ENCODE data around the gene SLC17A8.

Gene SLC17A8

DNA sequence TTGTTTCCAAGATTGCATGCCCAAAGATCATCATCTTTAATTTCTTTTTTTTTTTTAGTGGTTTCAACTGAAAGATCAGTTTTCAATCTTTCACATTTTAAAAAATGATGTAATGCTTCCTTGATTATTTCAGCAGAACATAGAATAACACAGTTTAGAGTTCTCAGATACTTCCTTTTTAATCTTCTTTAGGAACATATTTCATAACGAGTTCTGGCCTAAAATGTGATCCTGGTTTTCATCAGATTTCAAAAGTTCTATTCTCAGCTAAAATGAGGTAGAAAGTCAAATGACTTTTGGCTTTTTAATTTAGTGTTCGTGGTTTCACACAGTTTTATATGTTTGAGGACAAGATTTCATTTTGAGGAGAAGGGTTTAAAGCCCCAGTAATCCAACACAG is 76.8 kb downstream of the SLC17A8 start:
- DNase-seq: no peak

DNA sequence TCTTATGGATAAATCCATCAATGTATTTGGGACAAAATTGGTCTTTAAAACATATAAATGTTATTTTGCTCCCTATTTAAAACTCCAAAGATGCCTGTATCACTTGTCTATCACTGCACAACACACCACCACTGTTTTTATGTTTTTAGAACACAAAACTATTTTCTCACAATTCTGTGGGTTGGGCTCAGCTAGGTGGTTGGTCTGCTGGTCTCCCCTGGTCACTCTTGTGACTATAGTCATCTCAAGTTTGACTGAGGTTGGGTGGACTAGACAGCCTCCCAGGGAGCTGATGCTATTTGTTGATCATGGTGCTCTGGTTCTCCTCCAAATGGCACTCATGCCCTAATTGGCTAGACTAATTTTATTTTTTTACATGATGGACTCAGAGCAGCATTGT is 77.3 kb downstream of the SLC17A8 start:
- DNase-seq: no peak

DNA sequence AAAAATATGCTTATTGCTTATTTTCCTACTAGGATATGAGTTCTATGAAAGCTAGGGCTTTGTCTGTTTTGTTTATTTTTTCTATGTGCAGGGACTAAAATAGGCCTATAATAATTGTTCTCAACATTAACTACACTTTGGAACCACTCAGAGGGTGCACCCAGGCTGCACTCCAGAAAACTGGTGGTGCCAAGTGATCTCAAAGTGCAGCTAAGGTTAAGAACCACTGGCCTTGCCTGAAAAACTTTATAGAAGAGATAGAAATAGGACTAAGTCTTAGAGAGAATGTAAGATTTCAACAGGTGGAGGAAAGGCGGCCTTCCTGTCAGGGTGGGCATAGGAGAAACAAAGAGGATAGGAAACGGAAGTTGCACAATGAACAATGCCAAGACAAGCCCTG is 79.1 kb downstream of the SLC17A8 start:
- no peak for DNase-seq

DNA sequence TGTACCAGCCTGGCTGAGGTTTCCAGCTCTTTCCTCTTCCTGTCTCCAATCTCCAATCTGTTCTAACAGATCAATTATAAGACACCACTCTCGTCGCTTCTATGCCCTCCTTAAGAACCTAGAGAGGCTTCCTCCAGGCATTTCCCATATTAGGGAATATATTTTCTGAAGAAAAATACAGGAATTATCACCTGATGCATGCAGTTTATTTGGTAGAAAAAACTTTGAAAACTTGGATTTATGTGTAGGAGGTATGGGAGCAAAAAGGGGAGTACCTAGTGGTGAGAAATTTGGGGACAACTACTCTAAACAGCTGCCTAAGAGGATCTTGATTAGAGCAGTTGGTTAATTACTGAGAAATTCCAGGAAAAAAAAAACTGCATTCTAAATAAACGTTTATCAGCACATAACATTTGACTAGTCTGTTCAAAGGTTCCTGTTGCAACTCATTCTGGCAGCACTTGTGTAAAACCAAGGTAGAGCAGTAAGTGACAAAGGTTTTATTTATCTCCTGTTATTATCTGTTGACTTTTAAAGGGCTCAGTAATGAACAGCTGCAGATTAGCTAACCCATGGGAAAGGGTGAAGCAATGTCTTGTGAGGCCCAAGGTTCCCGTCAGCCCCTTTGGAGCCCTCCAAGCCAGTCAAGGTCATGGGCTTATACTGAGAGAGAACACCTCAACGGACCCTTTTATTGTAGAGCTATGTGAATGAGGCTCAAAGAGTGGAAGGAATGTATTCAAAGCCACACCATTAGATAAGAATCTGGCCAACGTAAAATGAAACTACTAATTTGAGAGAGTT is 80.4 kb downstream of the SLC17A8 start:
- no peak for DNase-seq

DNA sequence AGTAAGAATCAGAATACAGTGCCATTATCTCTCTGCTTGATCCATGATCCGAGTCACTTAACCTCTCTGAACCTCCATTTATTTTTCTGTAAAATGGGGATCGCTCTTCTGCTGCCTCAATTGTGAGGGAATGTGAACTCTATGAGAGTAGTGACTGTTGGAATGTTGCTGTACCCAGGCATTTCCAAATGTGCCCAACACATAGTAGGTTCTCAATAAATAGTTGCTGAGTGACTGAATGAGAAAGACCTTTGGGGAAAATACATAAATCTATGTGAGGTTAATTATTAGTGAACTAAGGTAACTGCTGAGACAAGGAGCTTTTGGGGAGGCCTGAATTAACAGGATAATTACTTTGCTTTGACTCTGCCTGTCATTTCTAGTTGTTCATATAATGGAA is 82.9 kb downstream of the SLC17A8 start:
- no peak for DNase-seq

DNA sequence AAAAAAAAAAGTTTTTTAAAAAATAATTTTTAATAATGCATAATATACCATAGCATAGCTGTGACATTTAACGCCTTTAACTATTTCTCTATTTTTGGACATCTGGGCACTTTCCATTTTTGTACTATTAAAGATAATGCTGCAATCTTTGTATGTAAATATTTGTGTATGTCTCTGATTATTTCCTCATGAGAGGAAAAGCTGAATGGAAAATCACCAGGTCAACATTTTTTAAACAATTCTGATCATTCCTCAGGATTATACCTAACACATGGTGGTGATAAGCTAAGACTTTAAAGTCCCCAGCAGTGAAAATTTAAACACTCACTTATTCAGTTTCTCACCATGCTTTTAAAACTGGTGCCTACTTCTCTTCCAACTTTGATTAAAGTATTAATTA is 85.5 kb downstream of the SLC17A8 start:
- DNase-seq: no peak

DNA sequence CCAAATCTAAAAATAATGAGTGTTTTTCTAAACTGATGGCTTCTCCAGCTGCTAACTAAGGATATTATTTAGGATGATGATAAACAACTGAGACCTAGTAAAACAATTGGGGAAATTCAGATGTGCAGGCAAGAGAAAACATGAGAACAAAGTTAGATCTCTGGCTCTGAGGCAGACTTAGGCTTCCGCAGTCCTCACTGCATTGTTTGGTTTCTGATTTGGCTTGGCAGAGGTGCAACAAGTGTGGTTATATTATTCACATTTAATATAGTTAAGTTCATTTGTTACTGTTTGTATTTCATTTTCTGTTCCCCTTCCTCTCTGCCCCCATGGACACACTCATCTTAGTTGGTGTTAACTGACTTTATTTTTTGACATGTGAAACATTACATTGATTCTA is 86.6 kb downstream of the SLC17A8 start:
- no peak for DNase-seq

DNA sequence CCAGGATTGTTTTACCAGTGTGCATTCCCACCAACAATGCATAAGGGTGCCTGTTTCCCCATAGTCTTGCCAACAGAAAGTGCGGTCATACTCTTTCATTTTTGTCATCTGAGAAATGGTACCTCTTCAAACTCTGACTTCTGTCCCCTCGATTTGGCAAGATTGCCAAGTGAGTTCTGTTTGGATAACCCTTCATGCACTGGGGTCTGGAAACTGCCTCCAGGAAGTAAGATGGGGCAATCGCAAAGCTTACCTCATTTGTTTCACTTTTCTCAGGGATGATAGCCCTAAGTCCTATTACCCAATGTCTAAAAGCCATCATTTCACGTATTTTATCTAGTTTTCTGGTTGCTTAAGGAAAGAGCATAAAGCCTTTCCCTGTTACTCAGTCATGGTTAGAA is 88.2 kb downstream of the SLC17A8 start:
- no peak for DNase-seq

DNA sequence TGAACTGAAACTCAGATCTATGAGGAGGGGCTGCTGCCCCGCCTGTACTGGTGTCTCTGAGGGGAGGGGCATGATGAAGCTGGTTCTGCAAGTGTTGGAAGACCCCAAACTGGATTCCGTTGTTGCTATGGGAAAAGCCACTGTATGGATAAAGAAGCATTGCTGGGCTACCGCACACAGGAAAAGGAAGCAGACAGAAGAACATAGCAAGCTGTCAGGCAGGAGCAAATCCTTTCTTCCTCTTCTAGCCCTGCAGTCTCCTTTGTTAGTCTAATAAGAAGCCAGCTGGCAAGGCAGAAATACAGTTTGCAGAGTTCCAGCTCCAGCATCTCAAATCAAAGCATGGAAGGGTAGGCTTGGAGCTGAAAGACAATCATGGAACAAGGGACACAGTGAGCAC is 90.5 kb downstream of the SLC17A8 start:
- DNase-seq: no peak

DNA sequence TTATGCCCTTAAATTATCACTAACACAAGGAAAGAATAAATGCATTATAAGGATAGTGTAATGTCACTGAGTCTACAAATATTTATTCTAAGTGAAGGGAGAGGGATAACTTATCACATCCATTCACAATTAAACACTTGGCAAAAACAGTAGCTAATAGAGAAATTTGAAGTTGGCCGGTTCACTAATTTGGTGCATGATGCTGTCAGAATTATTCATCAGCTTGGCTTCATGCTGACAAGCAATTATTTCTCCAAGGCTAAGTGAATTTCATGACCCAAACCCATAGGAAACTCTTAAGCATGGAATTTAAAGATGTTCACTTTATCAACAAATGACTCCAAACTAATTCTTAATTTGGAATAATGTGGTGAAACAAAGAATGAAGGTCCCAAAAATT is 91.8 kb downstream of the SLC17A8 start:
- DNase-seq: no peak

DNA sequence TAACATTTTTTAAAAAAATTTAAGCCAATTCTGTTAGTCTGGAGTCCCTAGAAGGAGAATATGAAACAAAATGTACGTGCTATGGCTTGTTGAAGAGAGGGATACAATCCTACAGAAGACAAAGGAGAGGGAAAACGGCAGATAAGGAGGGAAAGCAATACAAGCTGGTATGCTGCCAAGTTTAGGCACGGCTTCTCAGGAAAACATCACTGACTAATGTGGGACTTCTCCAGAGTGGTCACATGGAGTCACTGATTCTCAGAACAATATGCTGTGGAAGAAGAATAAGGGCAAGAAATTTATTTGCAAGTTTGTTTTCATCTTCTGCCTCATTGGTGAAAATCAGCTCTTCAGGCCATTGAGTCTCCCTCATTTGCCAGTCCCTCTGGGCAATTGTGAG is 93.9 kb downstream of the SLC17A8 start:
- no peak for DNase-seq

DNA sequence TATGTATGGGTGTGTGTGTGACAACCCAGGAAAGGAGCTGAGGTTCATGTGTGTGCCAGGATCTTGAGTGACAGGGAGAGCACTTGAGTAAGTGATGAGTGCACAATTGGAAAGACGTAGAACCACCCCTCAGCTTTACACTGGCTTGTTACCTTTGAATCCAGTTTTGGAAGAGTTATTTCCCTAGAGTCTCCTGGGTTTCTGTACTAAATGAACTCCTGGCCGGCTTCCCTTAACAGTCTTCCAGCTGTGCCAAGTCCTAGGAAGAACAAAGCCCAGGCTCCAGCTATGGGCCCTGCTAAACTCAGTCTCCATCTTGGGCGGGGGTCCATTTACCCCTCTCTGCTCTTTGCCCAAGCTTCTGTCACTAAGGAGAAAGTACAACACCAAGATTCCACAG is 97.1 kb downstream of the SLC17A8 start:
- no peak for DNase-seq

DNA sequence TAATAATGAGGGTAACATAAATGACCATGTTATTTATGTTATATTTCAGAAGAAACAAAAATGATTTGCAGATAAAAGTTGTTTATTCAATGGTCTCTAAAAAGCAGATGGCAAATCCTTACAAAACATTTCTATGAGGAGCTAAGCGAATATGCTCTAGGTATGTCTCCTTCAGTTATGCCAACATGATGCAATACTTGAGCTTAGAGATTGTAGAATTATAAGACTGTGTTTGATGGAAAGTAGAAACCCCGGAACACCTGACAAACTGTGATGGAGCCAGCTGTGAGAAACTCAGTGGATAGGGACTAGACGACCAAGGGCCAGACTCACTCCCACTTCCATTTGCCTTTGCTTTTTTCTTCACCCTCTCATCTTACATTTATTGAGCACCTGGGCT is 99.0 kb downstream of the SLC17A8 start:
- no peak for DNase-seq

DNA sequence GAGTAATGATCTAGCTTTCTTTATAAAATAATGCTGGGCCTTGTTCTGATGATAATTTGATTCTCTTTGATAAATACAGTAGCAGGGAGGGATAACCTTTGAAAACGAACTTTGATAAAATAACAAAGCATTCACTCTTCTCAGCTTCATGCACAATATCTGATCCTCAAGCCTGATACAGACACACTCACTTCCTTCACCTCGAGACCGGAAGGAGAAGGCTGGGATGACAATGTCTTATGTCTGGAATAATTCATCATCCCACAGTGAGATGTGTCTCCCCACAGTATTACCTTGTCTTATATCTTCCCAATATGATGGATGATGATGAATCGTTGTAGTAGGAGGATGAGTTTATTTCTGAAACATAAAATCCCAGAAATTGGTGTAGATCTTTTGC is 101.3 kb downstream of the SLC17A8 start:
- no peak for DNase-seq

DNA sequence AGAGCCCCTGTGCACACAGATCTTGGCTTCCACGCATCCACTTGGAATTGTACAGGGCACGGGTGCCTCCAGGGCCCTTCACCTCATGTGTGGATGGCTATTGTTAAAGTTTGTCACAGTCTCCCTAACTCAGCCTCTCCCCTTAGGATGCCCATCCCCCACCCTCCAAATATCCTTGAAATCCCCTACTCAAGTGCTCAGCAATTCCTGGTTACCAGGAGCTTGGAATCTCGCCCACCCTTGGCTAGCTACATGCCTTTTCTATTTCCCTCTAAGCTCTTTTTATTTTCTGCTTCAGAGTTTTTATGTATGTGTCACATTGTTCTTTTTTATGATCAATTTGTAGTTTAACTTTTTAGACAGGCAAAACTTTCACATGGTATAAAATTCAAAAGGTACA is 103.8 kb downstream of the SLC17A8 start:
- DNase-seq: no peak

DNA sequence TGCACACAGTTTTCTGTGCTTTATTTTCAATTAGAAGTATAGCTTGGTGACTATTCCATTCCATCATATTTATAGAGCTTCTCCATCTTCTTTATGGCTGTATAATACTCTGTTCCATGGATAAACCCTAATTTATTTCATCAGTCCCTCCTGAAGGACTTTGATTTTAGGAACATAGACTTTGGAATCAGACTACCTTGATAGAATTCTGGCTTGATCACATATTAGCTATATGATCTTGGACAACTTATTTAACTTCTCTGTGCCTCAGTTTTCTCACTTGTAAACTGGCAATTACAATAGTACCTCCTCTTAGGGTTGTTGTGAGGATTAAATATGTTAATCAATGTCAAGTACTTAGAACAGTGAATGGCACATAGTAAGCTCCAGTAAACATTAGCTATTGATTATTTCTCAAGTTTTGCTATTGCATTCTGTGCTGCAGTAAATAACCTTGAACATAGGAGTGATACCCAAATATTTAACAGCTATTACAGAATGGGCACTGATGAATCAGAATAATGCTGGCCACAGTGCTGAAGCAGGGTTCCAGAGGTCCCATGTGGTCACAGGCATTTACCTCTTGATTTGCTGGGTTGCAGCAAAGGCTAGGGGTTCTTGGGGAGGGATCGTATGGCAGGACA is 104.6 kb downstream of the SLC17A8 start:
- DNase-seq: no peak

DNA sequence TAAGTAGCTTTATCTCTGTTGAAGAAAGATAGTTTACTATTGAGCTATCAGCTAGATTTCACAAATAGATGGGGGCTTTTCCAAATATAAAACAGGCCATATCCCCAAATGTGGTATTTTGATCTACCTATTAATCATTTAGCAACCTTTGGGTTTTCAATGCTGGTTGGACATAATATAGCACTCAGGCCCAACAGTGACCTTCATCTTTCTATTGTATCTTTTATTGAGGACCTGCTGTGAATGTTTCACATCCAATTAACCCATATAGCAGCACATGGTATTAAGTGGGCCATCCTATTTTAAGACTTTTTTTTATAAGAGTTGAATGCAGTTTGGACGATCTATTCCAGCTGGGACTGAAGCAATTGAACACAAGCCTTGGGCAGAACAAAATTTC is 106.8 kb downstream of the SLC17A8 start:
- no peak for DNase-seq

DNA sequence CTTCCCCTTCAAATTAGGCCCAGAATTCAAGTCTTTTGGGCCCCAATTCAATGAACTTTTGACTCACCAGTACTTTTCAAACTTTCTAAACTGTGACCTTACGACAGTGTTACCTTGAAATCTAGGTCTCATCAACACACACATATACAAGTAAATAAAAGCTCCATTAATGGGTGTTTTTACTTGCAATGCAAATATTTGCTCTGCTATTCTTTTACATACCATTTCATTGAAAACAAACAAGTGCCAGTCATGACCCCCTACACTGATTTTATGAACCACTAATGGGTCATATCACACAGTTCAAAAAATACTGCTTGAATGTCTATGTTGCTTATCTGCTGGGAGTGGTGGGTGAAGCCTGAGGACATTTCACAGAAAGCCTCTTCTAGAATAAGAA is 107.7 kb downstream of the SLC17A8 start:
- no peak for DNase-seq

DNA sequence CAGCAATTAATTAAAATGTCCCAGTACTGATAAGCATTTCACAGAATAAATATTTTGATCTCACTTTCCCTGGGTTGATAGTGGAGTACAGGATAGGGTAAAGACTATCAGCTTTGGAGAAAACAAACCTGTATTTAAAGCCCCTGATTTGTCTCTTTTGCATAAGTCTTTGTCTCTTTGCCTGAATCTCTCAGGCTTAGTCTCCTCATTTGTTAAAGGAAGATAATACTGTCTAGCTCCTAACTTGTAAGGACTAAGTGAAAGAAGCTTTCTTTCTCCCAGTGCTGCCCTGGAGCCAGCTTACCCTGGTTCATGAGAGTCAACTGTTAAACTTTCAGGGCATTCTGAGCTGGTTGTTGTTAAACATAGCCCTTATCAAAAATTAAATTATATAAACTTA is 111.3 kb downstream of the SLC17A8 start:
- DNase-seq: no peak
